Lower leg skin (tissue), 4 donors: Measurements from ENCODE around the gene FAM3A. TPM values are rescaled to one million over a fixed set of nuclear protein-coding genes. Genes with fewer than 3 reads are reported as not detected.
"Not testable (repeated sequence)": the region's sequence is repeated elsewhere in the genome, so short reads cannot be mapped to it uniquely, and the experiment has no call there.

ENCODE experiments used
- DNase-seq, 2 donors: peaks; one replicate each; pipeline ENCODE4 v3.0.0-alpha.2; 2019; ENCODE audit warnings: low spot score in 2 of 2
- H3K4me3 ChIP-seq: fragments of 200-600 bp; sonication (generic); 2 replicates; pipeline ENCODE4 v1.5.1; 2017; ENCODE audit warnings: mild to moderate bottlenecking, low read depth; ENCODE audit not compliant: poor library complexity, severe bottlenecking
- CTCF ChIP-seq, 3 donors: fragments of 450-650 bp; IDR thresholded peaks; one replicate each; pipeline ENCODE4 v1.5.1; 2016; ENCODE audit warnings: antibody characterized with exemption in 3 of 3, mild to moderate bottlenecking in 3 of 3, moderate library complexity in 2 of 3
- POLR2A ChIP-seq, 2 donors: fragments of 450-650 bp; IDR thresholded peaks; one replicate each; pipeline ENCODE4 v1.6.1; 2016 to 2017; ENCODE audit warnings: antibody characterized with exemption in 2 of 2, mild to moderate bottlenecking in 1 of 2, moderate library complexity in 1 of 2
- WGBS, 2 donors: methylation state at CpG; one replicate each; pipeline ENCODE4 v1.1.5; 2018; 5-methylcytosine and 5-hydroxymethylcytosine counted together
- intact Hi-C: fragments of 100-400 bp; cut with DNase I; formaldehyde crosslinking; loops from one replicate; pipeline ENCODE4 v1.15.0; 2023; ENCODE audit warnings: low total_unique reads
- total RNA-seq, 4 donors: library from RNA; depleted of rRNA; stranded (reverse); fragments of >200 nt; gene quantifications; one replicate each; pipeline ENCODE4 v1.1.0, GENCODE V29; 2016

The FAM3A gene
- total RNA-seq, 4 donors from 2014 or later = 42.5 to 61.7 (median 47.2) TPM

GRCh38 chrX:154502098-154502497, 13.9 kb downstream of the FAM3A start:
- WGBS, 2 donors = 78 to 95% methylated on average over 8 of the region's 8 CpGs
- H3K4me3 ChIP-seq = no peak overlapping the region
- TF ChIP-seq CTCF (IDR thresholded peaks at IDR 0.05) (no peak), POLR2A (IDR thresholded peaks at IDR 0.05) (no peak)
- no peak for DNase-seq
- intact Hi-C loops = no loop called here

GRCh38 chrX:154501423-154501822, 14.6 kb downstream of the FAM3A start:
- 64 to 83% methylated on average over 7 of the region's 7 CpGs for WGBS, 2 donors
- DNase-seq, H3K4me3 ChIP-seq, intact Hi-C loops: not testable (repeated sequence)

- 77 to 78% methylated on average over 4 of the region's 4 CpGs for WGBS, 2 donors
- intact Hi-C loops, H3K4me3 ChIP-seq, DNase-seq: not testable (repeated sequence)
Measured at GRCh38 chrX:154496591-154497137, 19.4 kb downstream of the FAM3A start.

- intact Hi-C loops = no loop called here
- 77 to 81% methylated on average over 6 of the region's 6 CpGs for WGBS, 2 donors
- TF ChIP-seq CTCF (IDR thresholded peaks at IDR 0.05) (no peak), POLR2A (IDR thresholded peaks at IDR 0.05) (no peak)
- H3K4me3 ChIP-seq = no peak overlapping the region
- DNase-seq = no peak
Measured at GRCh38 chrX:154495472-154495922, 20.5 kb downstream of the FAM3A start.

GRCh38 chrX:154494715-154495114, 21.3 kb downstream of the FAM3A start:
- DNase-seq = no peak
- no peak for TF ChIP-seq CTCF (IDR thresholded peaks at IDR 0.05)
- TF ChIP-seq POLR2A (IDR thresholded peaks at IDR 0.05) = no peak
- intact Hi-C loops = no loop called here
- WGBS, 2 donors = 78 to 90% methylated on average over 3 of the region's 3 CpGs
- H3K4me3 ChIP-seq = no peak overlapping the region

- 0 to 40% methylated on average over 6 to 50 of the region's 71 CpGs for WGBS, 2 donors
- intact Hi-C loops = no loop called here
- TF ChIP-seq POLR2A (IDR thresholded peaks at IDR 0.05) (peak in 1 of 2 donors; percentile 36), CTCF (IDR thresholded peaks at IDR 0.05) (no peak)
Measured at GRCh38 chrX:154490414-154491083, 25.5 kb downstream of the FAM3A start, which contains the start of gene SLC10A3. Gene SLC10A3, minus strand, starts transcription at chrX:154490629. Its CDS starts 1,689 bp downstream, at chrX:154488940.

More at GRCh38 chrX:154490414-154491083, 25.5 kb downstream of the FAM3A start, which contains the start of gene SLC10A3:
- peak; percentile 82 to 98 for DNase-seq
- peak within 1 kb of the TSS; percentile 47 for H3K4me3 ChIP-seq
